ENCODE data around the gene LYG2. TPM values are rescaled to one million over a fixed set of nuclear protein-coding genes. Genes with fewer than 3 reads are reported as not detected.

LYG2 gene
- total RNA-seq, 1 donor from 2014 or later: not detected

GRCh38 chr2:99249951-99250350 is 5.5 kb downstream of the LYG2 start:
- H3K27ac ChIP-seq: no peak overlapping the region
- H3K27me3 Mint-ChIP-seq (ENCODE audit: insufficient read depth, low read depth): no peaks in the 10 kb centered on the region
- no peak overlapping the region for H2AFZ ChIP-seq (replicated peaks)
- H3F3A ChIP-seq (ENCODE audit: low read depth): no peaks in the 10 kb centered on the region
- no peak for DNase-seq (ENCODE audit: low spot score)
- peaks cover 3% of the 10 kb centered on the region for H3K9me3 ChIP-seq (ENCODE audit: low read depth)
- H3K36me3 ChIP-seq: no peaks in the 10 kb centered on the region
- H3K4me1 Mint-ChIP-seq: no peaks in the 10 kb centered on the region
- no peaks in the 10 kb centered on the region for H3K4me1 ChIP-seq
- no peak overlapping the region for H3K4me3 Mint-ChIP-seq
- no peaks in the 10 kb centered on the region for H4K20me1 ChIP-seq (ENCODE audit: low read depth)
- H3K4me2 ChIP-seq: no peak overlapping the region
- peaks cover 4% of the 10 kb centered on the region for H3K9me3 Mint-ChIP-seq
- no peaks in the 10 kb centered on the region for H3K27me3 ChIP-seq
- TF ChIP-seq EZH2phosphoT487 (IDR thresholded peaks at IDR 0.05) (no peak), EZH2 (IDR thresholded peaks at IDR 0.05) (no peak), CTCF (IDR thresholded peaks at IDR 0.05) (no peak)
- H3K4me3 ChIP-seq: no peak overlapping the region
- no peaks in the 10 kb centered on the region for H3K79me2 ChIP-seq (ENCODE audit: low read depth)
- no peak overlapping the region for H3K27ac Mint-ChIP-seq
- H3K9ac ChIP-seq: no peak overlapping the region
- peaks cover 8% of the 10 kb centered on the region for H3K36me3 Mint-ChIP-seq

- H3K79me2 ChIP-seq (ENCODE audit: low read depth): no peaks in the 10 kb centered on the region
- Mint-ChIP-seq H3K36me3 (peaks cover 6% of the 10 kb centered on the region), H3K4me1 (no peaks in the 10 kb centered on the region), H3K27me3 (ENCODE audit: insufficient read depth, low read depth) (peaks cover 6% of the 10 kb centered on the region), H3K4me3 (no peak overlapping the region), H3K27ac (no peak overlapping the region), H3K9me3 (no peaks in the 10 kb centered on the region)
- no peak for TF ChIP-seq EZH2 (IDR thresholded peaks at IDR 0.05)
- TF ChIP-seq EZH2phosphoT487 (IDR thresholded peaks at IDR 0.05): no peak
- TF ChIP-seq CTCF (IDR thresholded peaks at IDR 0.05): no peak
- H3K36me3 ChIP-seq: no peaks in the 10 kb centered on the region
- no peaks in the 10 kb centered on the region for H3F3A ChIP-seq (ENCODE audit: low read depth)
- no peaks in the 10 kb centered on the region for H4K20me1 ChIP-seq (ENCODE audit: low read depth)
- H3K9ac ChIP-seq: no peak overlapping the region
- H3K27me3 ChIP-seq: no peaks in the 10 kb centered on the region
- H3K9me3 ChIP-seq (ENCODE audit: low read depth): no peaks in the 10 kb centered on the region
- no peak overlapping the region for H3K27ac ChIP-seq
- peaks cover 11% of the 10 kb centered on the region for H3K4me1 ChIP-seq
- peak overlapping the region; percentile 31 for H2AFZ ChIP-seq (replicated peaks)
- DNase-seq (ENCODE audit: low spot score): peak; percentile 62
- H3K4me2 ChIP-seq: peak overlapping the region; percentile 52
- H3K4me3 ChIP-seq: no peak overlapping the region
Measured at GRCh38 chr2:99242151-99242550, 13.3 kb downstream of the LYG2 start.

GRCh38 chr2:99240431-99240830 is 15.0 kb downstream of the LYG2 start:
- H3K4me1 Mint-ChIP-seq: no peaks in the 10 kb centered on the region
- Histone ChIP-seq H3K9ac (no peak overlapping the region), H3K9me3 (ENCODE audit: low read depth) (no peaks in the 10 kb centered on the region), H2AFZ (replicated peaks) (no peak overlapping the region), H3K36me3 (no peaks in the 10 kb centered on the region), H3F3A (ENCODE audit: low read depth) (no peaks in the 10 kb centered on the region), H3K79me2 (ENCODE audit: low read depth) (no peaks in the 10 kb centered on the region), H4K20me1 (ENCODE audit: low read depth) (no peaks in the 10 kb centered on the region), H3K4me1 (peaks cover 11% of the 10 kb centered on the region), H3K4me2 (no peak overlapping the region), H3K27me3 (no peaks in the 10 kb centered on the region), H3K4me3 (no peak overlapping the region), H3K27ac (no peak overlapping the region)
- H3K36me3 Mint-ChIP-seq: no peaks in the 10 kb centered on the region
- DNase-seq (ENCODE audit: low spot score): no peak
- TF ChIP-seq EZH2phosphoT487 (IDR thresholded peaks at IDR 0.05) (no peak), CTCF (IDR thresholded peaks at IDR 0.05) (no peak), EZH2 (IDR thresholded peaks at IDR 0.05) (no peak)
- H3K27ac Mint-ChIP-seq: no peak overlapping the region
- no peaks in the 10 kb centered on the region for H3K9me3 Mint-ChIP-seq
- H3K4me3 Mint-ChIP-seq: no peak overlapping the region
- peaks cover 8% of the 10 kb centered on the region for H3K27me3 Mint-ChIP-seq (ENCODE audit: insufficient read depth, low read depth)
